WTC11 (cell line): ENCODE measurements around the gene TAS2R7. TPM values are rescaled to one million over a fixed set of nuclear protein-coding genes. Genes with fewer than 3 reads are reported as not detected.

Experiments used
- ATAC-seq: fragments of 200-7000 bp; cut with Tn5 transposase; 2 replicates; pipeline ENCODE4 v1.10.0; 2021; ENCODE audit warnings: mild to moderate bottlenecking, moderate library complexity
- Bru-seq: library from RNA; stranded (reverse); fragments of 400-500 nt; gene quantifications from one replicate; lab custom pipeline; 2021; lab: Mats Ljungman, UMichigan
- CTCF ChIA-PET: fragments of 300-600 bp; sonication (Branson Sonifier 250); formaldehyde crosslinking; loops from one replicate; lab custom pipeline; 2021; ENCODE audit warnings: antibody characterized with exemption; lab: Charles Lee
- POLR2A ChIA-PET: fragments of 350-600 bp; sonication (Branson Sonifier 250); formaldehyde crosslinking; loops from one replicate; lab custom pipeline; 2021; ENCODE audit warnings: antibody characterized with exemption; lab: Charles Lee
- DNase-seq: peaks from one replicate; pipeline ENCODE4 v3.0.0; 2021; ENCODE audit warnings: low spot score
- H3K27ac Mint-ChIP-seq: 2 replicates; pipeline ENCODE4 v1.8.0; 2021; ENCODE audit warnings: mixed read lengths
- H3K27me3 Mint-ChIP-seq: 2 replicates; pipeline ENCODE4 v1.8.0; 2021; ENCODE audit warnings: low read depth, mild to moderate bottlenecking, moderate library complexity, mixed read lengths
- H3K36me3 Mint-ChIP-seq: 2 replicates; pipeline ENCODE4 v1.8.0; 2021; ENCODE audit warnings: mixed read lengths
- H3K4me1 Mint-ChIP-seq: 2 replicates; pipeline ENCODE4 v1.8.0; 2022; ENCODE audit warnings: mixed read lengths
- H3K4me3 Mint-ChIP-seq: 2 replicates; pipeline ENCODE4 v1.8.0; 2021; ENCODE audit warnings: mild to moderate bottlenecking, moderate library complexity, mixed read lengths
- H3K9me3 Mint-ChIP-seq: 2 replicates; pipeline ENCODE4 v1.8.0; 2021; ENCODE audit warnings: mixed read lengths
- ATF2 ChIP-seq: sonication (generic); formaldehyde crosslinking; IDR thresholded peaks from 2 replicates; pipeline ENCODE4 v1.8.1; 2022; ENCODE audit warnings: low read depth, missing genetic modification reagents, borderline replicate concordance
- E2F5 ChIP-seq: sonication (generic); formaldehyde crosslinking; IDR thresholded peaks from 2 replicates; pipeline ENCODE4 v1.8.1; 2022; ENCODE audit warnings: mild to moderate bottlenecking, moderate library complexity, missing genetic modification reagents
- EMX1 ChIP-seq: fragments of 250-450 bp; sonication (Bioruptor Pico); IDR thresholded peaks from 2 replicates; pipeline ENCODE4 v1.8.0; 2021; ENCODE audit warnings: mild to moderate bottlenecking
- FOXP4 ChIP-seq: sonication (generic); formaldehyde crosslinking; IDR thresholded peaks from 2 replicates; pipeline ENCODE4 v1.8.0; 2022; ENCODE audit warnings: mild to moderate bottlenecking, missing genetic modification reagents
- GABPB1 ChIP-seq: sonication (generic); formaldehyde crosslinking; IDR thresholded peaks from 2 replicates; pipeline ENCODE4 v1.8.1; 2023; ENCODE audit warnings: mild to moderate bottlenecking, missing genetic modification reagents
- HMGA2 ChIP-seq: fragments of 250-450 bp; sonication (Bioruptor Pico); IDR thresholded peaks from 2 replicates; pipeline ENCODE4 v1.4.0; 2021; ENCODE audit warnings: mild to moderate bottlenecking, moderate library complexity
- JUN ChIP-seq: sonication (generic); formaldehyde crosslinking; IDR thresholded peaks from 2 replicates; pipeline ENCODE4 v1.8.0; 2023; ENCODE audit warnings: mild to moderate bottlenecking, missing genetic modification reagents
- NFYB ChIP-seq: sonication (generic); formaldehyde crosslinking; conservative IDR thresholded peaks from 2 replicates; pipeline ENCODE4 v1.8.0; 2022; ENCODE audit warnings: low read depth, missing genetic modification reagents
- RELA ChIP-seq: sonication (generic); formaldehyde crosslinking; IDR thresholded peaks from 2 replicates; pipeline ENCODE4 v1.8.1; 2022; ENCODE audit warnings: missing genetic modification reagents, mild to moderate bottlenecking, borderline replicate concordance
- SOX15 ChIP-seq: fragments of 250-450 bp; sonication (Bioruptor Pico); IDR thresholded peaks from 2 replicates; pipeline ENCODE4 v1.9.0; 2021; ENCODE audit warnings: mild to moderate bottlenecking
- TEAD1 ChIP-seq: sonication (generic); formaldehyde crosslinking; IDR thresholded peaks from 2 replicates; pipeline ENCODE4 v1.8.0; 2022; ENCODE audit warnings: mild to moderate bottlenecking, missing genetic modification reagents
- ZMAT4 ChIP-seq: fragments of 250-450 bp; sonication (Bioruptor Pico); IDR thresholded peaks from 2 replicates; pipeline ENCODE4 v1.9.0; 2021; ENCODE audit warnings: mild to moderate bottlenecking
- ZNF121 ChIP-seq: sonication (generic); formaldehyde crosslinking; IDR thresholded peaks from 2 replicates; pipeline ENCODE4 v1.8.0; 2023; ENCODE audit warnings: missing genetic modification reagents
- ZNF138 ChIP-seq: sonication (generic); formaldehyde crosslinking; conservative IDR thresholded peaks from 2 replicates; pipeline ENCODE4 v1.8.1; 2022; ENCODE audit warnings: mild to moderate bottlenecking, moderate library complexity, missing genetic modification reagents
- ZNF317 ChIP-seq: sonication (generic); formaldehyde crosslinking; IDR thresholded peaks from 2 replicates; pipeline ENCODE4 v1.8.1; 2023; ENCODE audit warnings: low read depth, mild to moderate bottlenecking, moderate library complexity, missing genetic modification reagents, borderline replicate concordance
- ZNF396 ChIP-seq: fragments of 250-450 bp; sonication (Bioruptor Pico); IDR thresholded peaks from 2 replicates; pipeline ENCODE4 v1.8.0; 2021; ENCODE audit warnings: mild to moderate bottlenecking, moderate library complexity, borderline replicate concordance
- long read RNA-seq, 3 experiments: library from RNA in 1 of 3; library from capped mRNA in 1 of 3; library from polyadenylated mRNA in 1 of 3; unstranded in 2 of 3; stranded (forward) in 1 of 3; transcript quantifications; one replicate each; pipeline ENCODE4 v2.0.0, GENCODE V29; 2021
- total RNA-seq: library from RNA; stranded (reverse); gene quantifications from 3 replicates; pipeline ENCODE4 v1.2.3, GENCODE V29; 2021
- TF ChIP-seq, protein P1 (sequence below): sonication (generic); formaldehyde crosslinking; IDR thresholded peaks from 2 replicates; pipeline ENCODE4 v1.8.0; 2023; ENCODE audit warnings: mild to moderate bottlenecking, missing genetic modification reagents

Gene TAS2R7
- not detected in 3 replicates for total RNA-seq
- Bru-seq, nascent RNA, result percentile 22 among the genes with signal in this experiment
- long read RNA-seq, experiment 1, result 0 reads
- long read RNA-seq, experiment 2, result 0 reads
- long read RNA-seq, experiment 3, result 0 reads

DNA sequence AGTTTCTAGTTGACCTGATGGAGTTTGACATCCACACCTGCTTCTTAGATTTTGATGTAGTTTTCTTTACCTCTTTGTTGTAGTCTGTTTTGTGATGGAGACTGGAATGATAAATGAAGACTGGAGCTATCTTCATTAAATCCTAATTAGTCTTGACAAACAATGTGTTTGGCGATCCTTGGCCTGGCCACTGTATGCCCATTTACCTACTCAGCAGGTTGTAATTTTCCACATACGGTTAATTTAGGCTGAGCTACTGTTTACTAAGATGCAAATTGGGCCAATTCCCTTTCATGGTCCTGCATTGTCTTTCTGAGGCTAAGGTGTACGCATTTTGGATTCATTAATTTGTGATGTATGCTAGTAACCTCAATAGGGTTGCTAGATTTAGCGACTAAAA, at the start of gene TAS2R7:
Gene TAS2R7 (minus strand): TSS at position 41 of the 400 bp plus-strand sequence. CDS start 57 bp downstream, outside the sequence.
- Mint-ChIP-seq H3K4me1 (peaks cover 28% of the 10 kb centered on the region), H3K27ac (peak within 1 kb of the TSS; percentile 72), H3K36me3 (no peaks in the 10 kb centered on the region), H3K4me3 (peak within 1 kb of the TSS; percentile 6; the same call in 1 of the 2 replicates), H3K9me3 (no peaks in the 10 kb centered on the region), H3K27me3 (peaks cover 7% of the 10 kb centered on the region)
- ChIA-PET CTCF (no interaction called here), POLR2A (no interaction called here)
- peak; percentile 60 for ATAC-seq
- DNase-seq, result no peak
- peak; percentile 25; the same call in 1 of the 2 replicates for TF ChIP-seq FOXP4
- peak; percentile 51; the same call in 1 of the 2 replicates for TF ChIP-seq TEAD1 (CRISPR knock-in tag)
- no peak for TF ChIP-seq ATF2 (CRISPR knock-in tag)
- TF ChIP-seq GABPB1, result no peak

DNA sequence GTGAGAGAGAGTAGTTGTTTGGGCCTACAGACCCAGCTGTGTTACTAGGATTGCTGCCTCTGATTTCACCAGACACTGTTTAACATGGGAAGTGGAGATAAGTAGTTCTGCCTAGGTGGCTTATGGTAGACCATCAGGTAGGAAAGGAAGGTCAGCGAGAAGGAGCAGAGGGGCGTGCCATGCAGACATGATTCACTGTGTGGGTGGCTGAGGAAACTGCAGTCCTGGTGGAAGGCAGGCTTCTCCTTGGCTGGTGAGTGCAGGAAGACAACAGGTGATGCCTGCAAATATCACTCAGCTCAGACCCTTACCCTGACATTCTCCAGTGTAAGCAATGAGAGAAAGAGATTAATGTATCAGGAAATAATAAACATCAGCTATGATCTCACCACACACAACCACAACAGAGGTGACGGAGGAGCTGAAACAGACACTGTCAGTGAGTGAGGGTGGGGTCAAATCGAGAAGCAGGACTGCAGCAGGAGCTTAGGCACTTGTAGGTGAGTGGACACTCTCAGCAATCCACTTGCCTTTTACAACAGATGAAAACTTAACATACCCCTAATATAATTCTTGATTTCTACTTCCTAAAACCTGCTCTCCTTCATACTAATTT, 48.9 kb upstream of the TAS2R7 start:
- no peak for DNase-seq
- ChIA-PET CTCF (no interaction called here), POLR2A (no interaction called here)
- H3K9me3 Mint-ChIP-seq, result peaks cover 12% of the 10 kb centered on the region
- H3K4me3 Mint-ChIP-seq, result no peak overlapping the region
- no peak for ATAC-seq
- peaks cover 23% of the 10 kb centered on the region for H3K36me3 Mint-ChIP-seq
- no peaks in the 10 kb centered on the region for H3K4me1 Mint-ChIP-seq
- no peak for TF ChIP-seq NFYB (CRISPR knock-in tag)
- TF ChIP-seq JUN (CRISPR knock-in tag), result no peak
- TF ChIP-seq ZNF121 (CRISPR knock-in tag), result no peak
- no peak for TF ChIP-seq E2F5 (CRISPR knock-in tag)
- no peak for TF ChIP-seq ZNF396 (CRISPR knock-in tag)
- no peak for TF ChIP-seq SOX15 (CRISPR knock-in tag)
- TF ChIP-seq, protein P1, sequence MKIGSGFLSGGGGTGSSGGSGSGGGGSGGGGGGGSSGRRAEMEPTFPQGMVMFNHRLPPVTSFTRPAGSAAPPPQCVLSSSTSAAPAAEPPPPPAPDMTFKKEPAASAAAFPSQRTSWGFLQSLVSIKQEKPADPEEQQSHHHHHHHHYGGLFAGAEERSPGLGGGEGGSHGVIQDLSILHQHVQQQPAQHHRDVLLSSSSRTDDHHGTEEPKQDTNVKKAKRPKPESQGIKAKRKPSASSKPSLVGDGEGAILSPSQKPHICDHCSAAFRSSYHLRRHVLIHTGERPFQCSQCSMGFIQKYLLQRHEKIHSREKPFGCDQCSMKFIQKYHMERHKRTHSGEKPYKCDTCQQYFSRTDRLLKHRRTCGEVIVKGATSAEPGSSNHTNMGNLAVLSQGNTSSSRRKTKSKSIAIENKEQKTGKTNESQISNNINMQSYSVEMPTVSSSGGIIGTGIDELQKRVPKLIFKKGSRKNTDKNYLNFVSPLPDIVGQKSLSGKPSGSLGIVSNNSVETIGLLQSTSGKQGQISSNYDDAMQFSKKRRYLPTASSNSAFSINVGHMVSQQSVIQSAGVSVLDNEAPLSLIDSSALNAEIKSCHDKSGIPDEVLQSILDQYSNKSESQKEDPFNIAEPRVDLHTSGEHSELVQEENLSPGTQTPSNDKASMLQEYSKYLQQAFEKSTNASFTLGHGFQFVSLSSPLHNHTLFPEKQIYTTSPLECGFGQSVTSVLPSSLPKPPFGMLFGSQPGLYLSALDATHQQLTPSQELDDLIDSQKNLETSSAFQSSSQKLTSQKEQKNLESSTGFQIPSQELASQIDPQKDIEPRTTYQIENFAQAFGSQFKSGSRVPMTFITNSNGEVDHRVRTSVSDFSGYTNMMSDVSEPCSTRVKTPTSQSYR (CRISPR knock-in tag), result no peak
- no peak for TF ChIP-seq EMX1
- no peak for TF ChIP-seq ZMAT4 (CRISPR knock-in tag)
- no peak for TF ChIP-seq ZNF317
- no peak for TF ChIP-seq RELA (CRISPR knock-in tag)
- no peak for TF ChIP-seq HMGA2 (CRISPR knock-in tag)
- TF ChIP-seq ZNF138 (CRISPR knock-in tag), result no peak
- H3K27ac Mint-ChIP-seq, result no peak overlapping the region
- peaks cover 4% of the 10 kb centered on the region; the same call in 1 of the 2 replicates for H3K27me3 Mint-ChIP-seq
